HG03565 (cell line): Measurements from ENCODE around the gene PLXDC2.

Experiments used
- ATAC-seq: cut with Tn5 transposase; IDR thresholded peaks from one replicate; pipeline ENCODE4 v1.9.1; 2021; ENCODE audit warnings: mild to moderate bottlenecking, moderate library complexity; ENCODE audit not compliant: unreplicated experiment

The PLXDC2 gene

DNA sequence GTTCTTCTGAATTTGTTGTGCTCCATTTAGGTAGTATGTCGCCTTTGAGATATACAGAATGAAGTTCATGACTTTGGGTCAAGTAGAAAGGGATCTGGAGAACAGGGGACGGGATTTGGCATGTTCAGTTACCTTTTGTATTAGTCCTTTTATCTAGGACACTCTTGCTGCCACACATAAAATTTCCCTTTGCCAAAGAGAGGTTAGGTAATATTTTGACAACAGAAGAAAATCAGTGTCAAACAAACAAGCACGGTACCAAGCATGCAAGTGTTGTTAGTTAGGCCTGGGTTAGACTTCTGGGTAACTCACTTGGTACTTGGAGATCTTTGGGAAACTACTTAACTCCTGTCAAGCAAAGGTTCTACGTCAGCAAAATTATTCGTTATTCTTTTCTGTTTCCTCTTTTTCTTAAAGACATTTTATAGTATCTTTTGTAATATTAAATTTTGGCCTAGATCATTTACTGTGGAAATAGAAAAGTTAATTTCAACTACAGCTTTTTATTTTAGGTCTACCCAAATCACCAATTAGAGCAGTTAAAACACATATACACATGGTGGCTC, 116.7 kb downstream of the PLXDC2 start:
- no peak for ATAC-seq

DNA sequence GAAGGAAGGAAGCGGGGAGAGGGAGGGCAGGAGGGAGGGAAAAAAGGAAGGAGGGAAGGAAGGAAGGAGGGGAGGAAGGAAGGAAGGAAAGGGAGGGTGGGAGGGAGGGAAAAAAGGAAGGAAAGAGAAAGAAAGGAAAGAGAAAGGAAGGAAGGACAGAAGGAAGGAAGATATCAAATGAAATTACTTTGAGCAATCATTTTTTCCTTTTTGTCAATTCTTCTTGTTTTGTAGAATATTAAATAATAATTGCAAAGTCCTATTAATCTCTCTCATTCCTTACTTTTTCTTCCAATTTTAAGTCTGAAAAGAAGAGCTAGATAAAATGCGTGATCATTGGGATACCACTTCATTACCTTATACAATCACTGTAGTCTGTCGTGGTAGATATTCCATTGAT, 117.5 kb downstream of the PLXDC2 start:
- ATAC-seq = no peak

DNA sequence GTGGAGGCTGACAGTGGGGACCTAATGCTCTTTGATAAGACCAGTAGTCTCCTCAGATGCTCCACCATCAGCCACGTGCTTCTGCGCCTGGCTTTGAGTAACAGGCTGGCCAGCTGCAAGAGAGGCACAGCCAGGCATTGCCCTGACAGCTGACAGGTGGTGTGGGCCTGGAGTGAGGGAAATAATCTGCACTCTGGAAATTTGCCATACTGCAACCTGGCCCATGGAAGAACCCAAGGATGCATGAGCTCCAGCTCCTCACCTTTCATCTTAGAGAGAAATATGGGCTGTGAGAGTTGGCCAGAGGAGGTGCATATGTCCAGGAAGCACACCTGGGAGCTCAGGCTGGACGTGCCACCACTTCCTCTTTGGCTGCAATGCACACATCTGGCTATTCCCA, 118.9 kb downstream of the PLXDC2 start:
- no peak for ATAC-seq

DNA sequence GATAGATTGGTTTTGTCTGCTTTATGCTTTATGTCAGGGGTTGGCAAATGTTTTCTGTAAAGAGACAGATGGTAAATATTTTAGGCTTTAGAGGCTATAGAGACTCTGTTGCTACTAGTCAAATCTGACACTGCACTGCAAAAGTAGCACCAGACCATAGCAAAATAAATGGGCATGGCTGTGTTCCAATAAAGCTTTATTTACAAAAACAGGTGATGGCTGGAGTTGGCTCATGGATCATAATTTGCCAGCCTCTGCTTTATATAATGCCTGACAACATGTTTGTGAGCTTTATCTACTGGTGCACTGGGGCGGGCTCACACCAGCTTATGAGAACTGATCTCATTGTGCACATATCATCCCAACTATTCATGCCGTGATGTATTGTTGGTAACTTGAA, 120.1 kb downstream of the PLXDC2 start:
- ATAC-seq = no peak

DNA sequence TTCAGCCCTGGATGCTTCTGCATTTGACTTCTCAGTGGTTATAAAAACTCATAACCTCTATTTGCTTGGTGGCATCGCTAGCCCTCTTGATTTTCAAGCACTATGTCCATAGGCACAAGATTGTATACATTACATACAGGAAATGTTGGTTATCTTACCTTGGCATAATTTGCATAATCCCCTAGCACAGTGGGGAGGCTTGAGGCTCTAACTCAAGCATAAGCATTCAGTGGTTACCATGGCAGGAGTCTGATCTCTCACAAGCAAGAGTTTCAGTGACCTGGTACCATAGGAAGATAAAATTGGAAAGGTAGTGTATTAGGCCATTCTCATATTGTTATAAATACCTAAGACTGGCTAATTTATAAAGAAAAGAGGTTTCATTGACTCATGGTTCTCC, 121.8 kb downstream of the PLXDC2 start:
- no peak for ATAC-seq

DNA sequence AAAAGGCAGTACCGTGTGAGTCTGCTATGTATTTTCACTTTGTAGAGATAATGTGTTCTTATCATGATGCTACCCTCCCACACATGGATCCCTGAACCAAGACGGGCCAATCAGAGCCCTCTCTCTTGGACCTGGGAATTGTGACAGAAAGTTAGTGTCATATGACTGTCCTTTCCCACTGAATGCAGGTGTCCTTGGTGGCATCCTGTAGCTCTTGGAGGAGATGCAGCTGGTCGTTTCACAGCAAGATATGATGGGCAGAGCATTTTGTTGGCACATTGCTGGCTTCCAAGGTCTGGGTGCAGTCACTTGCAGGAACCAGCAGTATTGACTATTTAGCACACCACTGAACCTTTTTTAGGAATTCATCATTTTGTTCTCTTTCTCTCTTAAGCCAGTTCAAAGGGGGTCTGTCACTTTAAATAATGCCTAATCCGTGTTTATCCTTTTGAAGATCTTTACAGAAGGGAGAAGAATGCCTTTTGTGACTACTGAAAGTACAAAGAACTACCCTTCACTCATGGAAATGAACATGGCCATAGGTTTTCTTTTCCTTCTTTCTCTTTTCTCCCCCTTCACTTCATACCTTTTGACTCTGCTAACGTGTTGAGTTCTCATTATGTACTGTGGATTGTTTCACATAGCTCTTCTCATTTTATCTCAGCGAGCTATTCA, 125.1 kb downstream of the PLXDC2 start:
- ATAC-seq = no peak

DNA sequence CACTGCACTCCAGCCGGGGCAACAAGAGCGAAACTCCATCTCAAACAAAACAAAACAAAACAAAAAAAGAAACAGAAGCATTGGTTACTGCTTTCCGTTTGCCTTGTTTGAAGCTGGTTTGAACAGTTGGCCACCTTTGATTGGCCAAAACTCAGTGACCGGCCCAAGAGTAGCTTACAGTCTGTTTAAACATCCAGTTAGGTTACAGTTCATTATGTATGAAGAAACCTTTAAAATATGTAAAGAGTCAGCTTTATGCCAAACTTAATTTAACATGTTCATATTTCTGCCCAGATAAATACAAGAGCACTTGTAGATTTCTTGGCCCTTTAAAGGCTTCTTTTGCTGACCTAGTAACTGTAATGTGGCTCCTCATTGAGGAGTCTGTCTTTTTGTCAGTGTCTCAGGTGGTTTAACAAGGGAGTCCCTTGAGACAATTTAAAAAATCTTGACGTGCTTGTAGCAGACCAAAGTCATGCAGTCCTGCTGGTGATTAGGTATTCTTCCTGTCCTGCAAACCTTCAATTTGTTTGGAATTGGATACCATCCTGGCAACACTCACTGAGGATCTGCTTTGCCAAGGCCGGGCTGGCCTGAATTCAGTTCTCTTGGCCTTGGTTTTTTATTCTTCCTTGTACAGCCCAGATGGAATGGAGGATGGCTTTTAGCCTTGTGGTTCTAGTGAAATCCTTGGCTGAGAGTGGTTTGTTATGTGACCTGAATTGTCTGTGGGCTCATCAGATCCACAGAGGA, 128.9 kb downstream of the PLXDC2 start:
- ATAC-seq = no peak

DNA sequence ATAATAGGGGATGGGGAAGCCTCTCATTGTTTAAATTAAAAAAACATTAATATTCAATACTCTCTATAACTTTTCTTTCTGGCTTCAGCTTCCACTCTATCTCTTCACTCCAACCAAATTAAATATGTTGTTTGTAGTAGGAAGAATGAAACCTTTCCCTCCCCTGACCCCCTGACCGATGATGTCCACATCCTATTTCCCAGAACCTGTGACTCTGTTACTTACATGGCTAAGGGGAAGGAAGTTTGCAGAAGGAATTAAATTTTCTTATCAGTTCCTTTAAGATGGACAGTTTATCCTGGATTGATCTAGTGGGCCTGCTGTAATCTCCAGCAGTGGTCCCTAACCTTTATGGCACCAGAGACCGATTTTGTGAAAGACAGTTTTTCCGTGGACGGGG, 130.0 kb downstream of the PLXDC2 start:
- no peak for ATAC-seq

DNA sequence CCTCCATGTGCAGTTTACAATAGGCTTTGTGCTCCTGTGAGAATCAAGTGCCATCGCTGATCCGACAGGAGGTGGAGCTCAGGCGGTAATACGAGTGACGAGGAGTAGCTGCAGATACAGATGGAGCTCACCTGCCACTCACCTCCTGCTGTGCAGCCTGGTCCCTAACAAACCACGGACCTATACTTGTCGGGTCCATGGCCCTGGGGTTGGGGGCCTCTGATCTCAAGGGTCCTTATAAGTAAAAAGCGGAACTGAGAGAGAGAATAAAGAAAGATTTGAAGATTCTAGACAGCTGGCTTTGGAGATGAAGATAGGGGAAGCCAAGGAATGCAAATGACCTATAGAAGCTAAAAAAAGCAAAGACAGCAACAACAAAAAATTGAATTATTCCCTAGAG, 130.6 kb downstream of the PLXDC2 start:
- no peak for ATAC-seq

DNA sequence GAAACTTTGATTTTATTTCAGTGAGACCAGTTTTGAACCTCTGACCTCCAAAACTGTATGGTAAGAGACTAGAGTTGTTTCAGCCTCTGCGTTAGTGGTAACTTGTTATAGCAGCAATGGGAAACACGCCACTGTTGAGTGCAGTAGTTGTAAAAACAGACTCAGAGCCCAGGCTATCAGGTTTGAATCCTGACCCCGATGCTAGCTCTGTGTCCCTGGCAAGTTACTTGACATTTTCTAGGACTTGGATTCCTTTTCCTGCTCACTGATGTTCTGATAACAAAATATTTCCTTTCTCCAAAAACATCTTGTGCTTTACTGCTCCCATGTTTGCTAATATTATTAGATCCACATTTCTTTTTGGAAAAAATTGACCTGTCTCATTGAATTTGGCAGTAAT, 131.0 kb downstream of the PLXDC2 start:
- no peak for ATAC-seq

DNA sequence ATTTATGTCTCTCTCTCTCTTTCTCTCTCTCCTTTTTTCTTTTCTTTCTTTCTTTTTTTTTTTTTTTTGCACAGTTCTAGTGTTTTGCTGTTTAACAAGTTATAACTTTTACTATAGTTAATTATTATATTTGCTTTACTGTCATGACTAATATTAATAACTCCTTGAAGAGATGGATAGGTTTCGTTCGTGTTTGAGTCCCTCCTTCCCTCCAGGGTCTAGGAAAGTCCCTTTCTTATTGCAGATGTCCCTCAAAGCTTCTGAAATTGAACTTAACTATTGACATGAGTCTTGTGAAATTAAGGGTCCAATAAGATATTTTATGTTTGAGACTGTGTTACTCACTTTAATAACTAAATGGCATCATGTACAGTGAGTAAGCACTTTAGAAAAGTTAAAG, 131.4 kb downstream of the PLXDC2 start:
- ATAC-seq = no peak

DNA sequence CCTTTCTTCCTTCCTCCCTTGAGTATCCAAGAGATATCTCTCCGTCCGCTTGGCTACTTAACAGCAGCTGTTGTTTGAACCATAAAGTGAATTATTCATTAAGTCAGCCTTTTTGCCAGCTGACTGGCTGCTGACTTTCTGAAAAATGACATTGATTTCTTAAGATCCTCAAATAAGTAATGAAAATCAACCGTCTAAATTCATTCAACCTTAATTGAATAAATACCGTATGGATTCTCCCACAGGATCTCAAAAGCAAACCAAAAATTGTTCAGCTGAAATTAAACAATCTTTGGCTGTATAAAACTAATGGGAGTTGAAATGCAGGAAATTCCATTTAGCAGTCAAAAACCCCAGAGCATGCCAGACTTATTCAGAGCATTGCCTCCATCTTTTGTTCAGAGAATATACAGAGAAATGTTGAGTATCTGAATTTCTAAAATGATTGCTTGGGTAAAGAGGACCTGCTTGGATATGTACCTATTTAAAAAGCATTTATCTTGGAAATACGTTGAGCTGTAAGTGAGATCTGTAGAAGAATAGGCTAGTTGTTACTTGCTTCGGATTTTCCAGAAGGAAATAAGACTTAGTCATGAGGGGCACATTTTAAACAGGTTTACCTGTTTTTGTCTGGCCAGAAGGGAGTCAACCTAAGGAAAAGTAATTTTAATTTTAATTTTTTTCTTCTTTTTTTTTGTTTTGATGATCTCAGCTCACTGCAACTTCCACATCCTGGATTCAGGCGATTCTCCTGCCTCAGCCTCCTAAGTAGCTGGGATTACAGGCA, 136.2 kb downstream of the PLXDC2 start:
- ATAC-seq = no peak

DNA sequence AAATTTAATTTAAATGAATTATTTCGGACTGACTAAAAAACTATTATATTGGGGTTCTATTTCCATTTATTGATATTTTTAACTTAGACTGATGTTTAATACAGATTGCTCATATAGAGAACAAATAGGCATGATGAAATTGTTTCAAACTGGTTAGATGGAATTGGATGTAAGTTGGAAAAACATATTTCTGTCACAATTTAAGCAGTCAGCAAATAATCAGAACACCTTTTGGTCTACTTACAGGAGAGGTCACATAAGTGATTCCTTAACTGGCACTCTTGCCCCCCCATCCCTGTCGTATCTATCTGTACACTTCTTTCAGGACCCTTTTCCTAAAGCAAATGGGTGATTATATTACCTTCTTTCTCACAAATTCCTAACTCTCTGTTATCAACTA, 138.4 kb downstream of the PLXDC2 start:
- ATAC-seq = no peak

DNA sequence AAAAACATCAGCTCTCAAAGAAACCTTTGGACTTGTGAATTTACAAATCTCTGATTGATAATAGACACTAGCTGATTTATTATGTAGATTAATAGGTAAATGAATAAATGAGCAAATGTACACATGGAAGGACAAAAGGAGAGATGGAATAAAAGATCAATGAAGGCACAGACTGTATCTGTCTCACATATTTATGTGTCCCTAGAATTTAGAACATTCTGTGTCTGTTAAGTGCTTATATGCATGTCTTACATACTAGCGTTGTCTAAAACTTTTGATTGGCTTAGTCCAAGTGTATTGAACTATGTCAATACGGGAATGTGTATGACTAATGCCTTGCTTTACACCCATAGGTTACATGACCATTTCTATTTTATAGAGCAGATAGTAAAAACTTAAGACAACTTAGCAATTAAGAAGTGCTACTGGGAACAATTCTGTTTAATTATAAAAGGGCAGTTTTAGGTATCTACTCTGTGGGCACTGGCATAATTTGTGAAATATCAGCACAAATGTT, 140.3 kb downstream of the PLXDC2 start:
- ATAC-seq = no peak

DNA sequence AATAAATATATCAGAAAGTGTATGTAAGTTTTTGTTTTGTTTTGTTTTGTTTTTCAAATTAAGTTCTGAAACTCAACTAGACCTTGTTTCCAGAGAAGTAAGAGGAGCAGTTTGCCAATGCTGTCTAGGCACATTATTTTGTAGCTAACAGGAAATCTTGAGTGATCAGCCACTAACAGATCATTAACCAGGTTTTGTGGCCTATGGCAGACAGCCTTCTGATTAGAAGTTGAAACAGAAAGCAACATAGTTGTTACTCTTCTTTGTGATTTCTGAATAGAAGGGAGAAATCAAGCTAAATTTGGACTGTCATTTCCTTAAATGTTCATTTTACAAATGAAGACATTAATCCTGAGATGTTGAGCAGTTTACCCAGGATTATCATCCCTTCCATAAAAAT, 142.6 kb downstream of the PLXDC2 start:
- ATAC-seq = peak; percentile 87

DNA sequence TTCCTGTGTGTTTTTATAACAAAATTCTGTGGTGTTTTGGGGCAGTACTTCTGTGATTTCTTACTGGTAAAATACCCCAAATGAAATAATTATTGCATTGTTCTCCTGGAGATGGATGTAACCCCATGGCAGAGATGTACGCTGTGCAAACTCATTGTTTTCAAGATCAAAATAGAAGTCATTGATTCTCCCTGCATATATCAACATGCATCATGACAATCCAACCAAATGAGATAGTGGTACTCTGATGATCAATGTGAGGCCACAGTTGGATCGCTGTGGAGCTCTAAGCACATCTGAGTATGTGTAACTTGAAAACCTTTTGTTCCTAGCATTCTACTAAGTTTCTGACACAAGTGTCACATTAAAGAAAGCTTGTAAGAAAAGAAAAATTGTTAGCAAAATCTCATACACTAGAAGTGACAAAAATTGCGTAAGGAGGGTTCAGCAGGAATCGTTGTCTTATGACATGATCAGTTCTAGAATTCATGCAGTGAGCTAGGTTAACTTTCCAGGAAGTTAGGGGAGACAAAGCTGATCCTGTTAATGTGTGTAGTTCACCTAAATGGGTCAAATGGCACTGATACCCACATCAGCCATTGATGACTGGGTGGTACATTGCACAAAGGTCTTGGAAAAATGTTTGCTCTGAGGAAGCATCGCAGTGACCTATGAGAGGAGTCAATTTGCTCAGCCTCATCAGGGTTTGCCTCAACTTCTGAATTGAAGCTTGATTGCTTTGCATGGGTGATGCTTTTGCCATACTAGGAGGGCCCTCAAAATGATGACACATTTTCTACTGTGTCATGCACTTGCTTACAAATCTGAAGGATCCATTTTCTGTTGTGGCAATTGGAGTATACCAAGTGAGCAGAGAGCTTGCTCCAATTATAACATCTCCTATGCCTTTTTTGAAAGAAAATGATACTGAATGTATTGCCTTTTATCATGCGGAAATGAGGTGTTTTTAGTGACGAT, 145.1 kb downstream of the PLXDC2 start:
- ATAC-seq = no peak

DNA sequence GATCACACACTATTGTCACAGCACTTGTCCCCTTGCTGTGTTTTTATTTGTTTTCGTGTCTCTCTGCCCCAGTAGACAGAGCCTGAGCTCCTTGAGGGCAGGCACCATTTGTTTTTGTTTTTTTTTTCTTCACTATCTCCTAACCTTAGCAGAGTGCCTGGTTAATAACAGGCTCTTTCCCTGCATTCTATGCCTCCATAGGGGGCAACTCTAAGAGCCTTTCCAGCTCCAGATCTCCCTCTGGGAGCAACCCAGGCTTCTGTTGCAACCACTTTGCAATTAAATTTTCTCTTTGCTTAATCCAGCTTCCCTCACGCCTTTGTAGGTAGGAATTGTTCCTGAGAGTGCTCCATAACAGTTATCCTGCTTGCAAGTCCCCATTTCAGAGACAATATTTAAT, 148.4 kb downstream of the PLXDC2 start:
- ATAC-seq = no peak

DNA sequence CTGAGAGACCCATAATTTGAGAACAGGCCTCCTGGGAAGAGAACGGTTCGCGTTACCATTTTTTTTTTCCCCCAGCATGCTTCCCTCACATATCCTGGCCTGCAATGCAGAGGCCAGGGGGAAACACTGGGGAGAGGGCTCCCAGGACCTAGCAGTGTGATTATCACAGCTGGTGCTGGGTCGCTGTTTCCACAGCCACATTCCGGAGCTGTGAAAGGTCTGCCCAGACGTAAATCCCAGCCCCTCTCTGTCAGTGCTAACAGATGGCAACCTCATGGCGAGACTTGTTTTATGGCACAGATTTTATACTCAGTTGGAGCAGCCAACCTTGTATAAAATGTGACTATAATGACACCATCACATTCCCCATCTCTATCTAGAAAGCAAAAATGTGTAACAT, 150.5 kb downstream of the PLXDC2 start:
- ATAC-seq = no peak

DNA sequence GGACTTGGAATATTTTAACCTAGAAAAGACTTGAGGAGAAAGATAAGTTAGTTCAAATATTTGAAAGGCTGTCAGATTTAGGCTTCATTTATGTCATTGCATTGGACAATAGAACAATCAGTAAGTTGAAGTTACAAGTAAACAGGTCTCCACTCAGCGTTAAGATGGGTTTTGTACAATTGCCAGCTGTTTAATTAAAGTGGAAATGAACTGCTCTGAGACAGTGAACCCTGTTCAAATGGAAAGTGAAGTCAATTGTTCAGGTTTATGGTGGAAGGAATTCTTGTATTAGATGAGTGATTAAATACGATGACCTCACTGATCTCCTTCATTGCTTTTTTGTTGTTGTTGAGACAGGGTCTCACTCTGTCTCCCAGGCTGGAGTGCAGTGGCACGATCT, 151.7 kb downstream of the PLXDC2 start:
- ATAC-seq = no peak

DNA sequence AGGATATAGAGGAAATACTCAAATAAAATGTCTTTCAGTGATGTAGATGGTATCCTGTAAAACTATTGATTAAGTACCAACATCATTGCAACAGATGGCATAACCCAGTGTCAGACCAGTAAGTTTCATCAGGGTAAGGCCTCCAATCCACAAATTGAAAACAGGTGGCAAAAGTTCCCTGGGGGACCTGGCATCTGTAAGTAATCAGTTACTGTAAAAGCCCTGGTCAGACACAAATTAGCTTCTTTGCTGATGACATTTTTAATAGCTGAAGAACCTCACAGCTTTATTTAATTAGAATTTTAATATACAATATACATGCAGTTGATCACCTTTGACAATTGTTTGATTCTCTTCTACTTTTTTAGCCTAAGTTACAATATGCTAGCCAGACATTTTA, 152.5 kb downstream of the PLXDC2 start:
- ATAC-seq = no peak
